Astrocyte (in vitro differentiated cells and primary cell): Measurements from ENCODE around the gene PLEKHN1. TPM values are rescaled to one million over a fixed set of nuclear protein-coding genes. Genes with fewer than 3 reads are reported as not detected.

Experiments
- DNase-seq: peaks from one replicate; pipeline ENCODE4 v3.0.0-alpha.2; 2010; ENCODE audit warnings: low read depth
- FAIRE-seq: peaks from 2 replicates; lab custom pipeline; 2011; peaks lifted over from hg19 to GRCh38; lab: Jason Lieb, UNC
- H2AFZ ChIP-seq: 2 replicates; pipeline ENCODE4 v1.6.0; 2012; ENCODE audit warnings: low read depth, low read length, inconsistent platforms
- H3K27ac ChIP-seq: 2 replicates; pipeline ENCODE4 v1.5.1; 2011; ENCODE audit warnings: low read depth, low read length, inconsistent platforms
- H3K27me3 ChIP-seq: 2 replicates; pipeline ENCODE4 v1.6.0; 2011; ENCODE audit warnings: low read length, inconsistent platforms; ENCODE audit not compliant: insufficient read depth
- H3K36me3 ChIP-seq: 2 replicates; pipeline ENCODE4 v1.5.1; 2011; ENCODE audit warnings: low read length, inconsistent platforms; ENCODE audit not compliant: insufficient read depth
- H3K4me1 ChIP-seq: 2 replicates; pipeline ENCODE4 v1.5.1; 2011; ENCODE audit warnings: low read length, inconsistent platforms; ENCODE audit not compliant: insufficient read depth
- H3K4me2 ChIP-seq: 2 replicates; pipeline ENCODE4 v1.6.0; 2012; ENCODE audit warnings: low read length, inconsistent platforms
- H3K4me3 ChIP-seq: 2 replicates; pipeline ENCODE4 v1.5.1; 2011; ENCODE audit warnings: low read depth, mild to moderate bottlenecking, low read length, inconsistent platforms; ENCODE audit not compliant: insufficient read depth
- H3K79me2 ChIP-seq: 2 replicates; pipeline ENCODE4 v1.6.0; 2012; ENCODE audit warnings: mild to moderate bottlenecking, low read length, inconsistent platforms; ENCODE audit not compliant: insufficient read depth
- H3K9ac ChIP-seq: 2 replicates; pipeline ENCODE4 v1.6.0; 2012; ENCODE audit warnings: mild to moderate bottlenecking, low read length, inconsistent platforms
- H3K9me3 ChIP-seq: 2 replicates; pipeline ENCODE4 v1.5.1; 2012; ENCODE audit warnings: low read depth, mild to moderate bottlenecking, low read length, inconsistent platforms; ENCODE audit not compliant: insufficient read depth
- H4K20me1 ChIP-seq: 2 replicates; pipeline ENCODE4 v1.6.0; 2012; ENCODE audit warnings: low read length, inconsistent platforms; ENCODE audit not compliant: insufficient read depth
- H3K27ac Mint-ChIP-seq: one replicate; pipeline ENCODE4 v1.8.0; 2021; ENCODE audit warnings: mild to moderate bottlenecking, mixed read lengths; ENCODE audit not compliant: unreplicated experiment
- H3K27me3 Mint-ChIP-seq: one replicate; pipeline ENCODE4 v1.8.0; 2021; ENCODE audit warnings: low read depth, mixed read lengths; ENCODE audit not compliant: unreplicated experiment
- H3K36me3 Mint-ChIP-seq: one replicate; pipeline ENCODE4 v1.8.0; 2021; ENCODE audit warnings: low read depth, mixed read lengths; ENCODE audit not compliant: unreplicated experiment
- H3K4me1 Mint-ChIP-seq: one replicate; pipeline ENCODE4 v1.8.0; 2021; ENCODE audit warnings: low read depth, mixed read lengths; ENCODE audit not compliant: unreplicated experiment
- H3K4me3 Mint-ChIP-seq: one replicate; pipeline ENCODE4 v1.8.0; 2021; ENCODE audit warnings: mild to moderate bottlenecking, moderate library complexity, mixed read lengths; ENCODE audit not compliant: unreplicated experiment
- H3K9me3 Mint-ChIP-seq: one replicate; pipeline ENCODE4 v1.8.0; 2021; ENCODE audit warnings: mild to moderate bottlenecking, mixed read lengths; ENCODE audit not compliant: unreplicated experiment
- CTCF ChIP-seq: IDR thresholded peaks from 2 replicates; pipeline ENCODE4 v1.5.1; 2011; ENCODE audit warnings: low read depth, mild to moderate bottlenecking, inconsistent platforms, low read length, moderate library complexity; ENCODE audit not compliant: insufficient read depth
- EZH2 ChIP-seq: IDR thresholded peaks from 2 replicates; pipeline ENCODE4 v1.6.1; 2012; ENCODE audit warnings: mild to moderate bottlenecking, low read length, inconsistent platforms; ENCODE audit not compliant: insufficient read depth
- total RNA-seq: library from RNA; stranded (reverse); gene quantifications from 2 replicates; pipeline ENCODE4 v1.2.1, GENCODE V29; 2021

PLEKHN1 gene
- total RNA-seq, 1 donor from 2014 or later: 2.4 TPM

- Histone ChIP-seq H3K4me2 (no peak overlapping the region), H3K4me1 (peaks cover 3% of the 10 kb centered on the region), H2AFZ (no peak overlapping the region), H3K27ac (no peak overlapping the region), H3K27me3 (peaks cover 13% of the 10 kb centered on the region), H3K79me2 (no peaks in the 10 kb centered on the region), H4K20me1 (peaks cover 31% of the 10 kb centered on the region), H3K4me3 (no peak overlapping the region), H3K9me3 (no peaks in the 10 kb centered on the region), H3K36me3 (no peaks in the 10 kb centered on the region), H3K9ac (no peak overlapping the region)
- Mint-ChIP-seq H3K27me3 (peaks cover 52% of the 10 kb centered on the region), H3K27ac (no peak overlapping the region), H3K4me3 (no peak overlapping the region), H3K4me1 (peaks cover 7% of the 10 kb centered on the region), H3K9me3 (peaks cover 2% of the 10 kb centered on the region), H3K36me3 (no peaks in the 10 kb centered on the region)
- DNase-seq (no peak), FAIRE-seq (no peak)
- no peak for TF ChIP-seq CTCF
- TF ChIP-seq EZH2: no peak
Measured at GRCh38 chr1:932173-932510, 34.1 kb upstream of the PLEKHN1 start.

- H3K36me3 Mint-ChIP-seq: no peaks in the 10 kb centered on the region
- H3K27me3 Mint-ChIP-seq: peaks cover 49% of the 10 kb centered on the region
- Histone ChIP-seq H3K4me2 (no peak overlapping the region), H3K9ac (no peak overlapping the region), H3K36me3 (no peaks in the 10 kb centered on the region), H3K9me3 (no peaks in the 10 kb centered on the region), H3K27ac (no peak overlapping the region), H3K27me3 (peaks cover 9% of the 10 kb centered on the region), H4K20me1 (peaks cover 23% of the 10 kb centered on the region), H3K4me3 (no peak overlapping the region), H3K79me2 (no peaks in the 10 kb centered on the region), H2AFZ (no peak overlapping the region), H3K4me1 (peaks cover 3% of the 10 kb centered on the region)
- FAIRE-seq (no peak), DNase-seq (no peak)
- peaks cover 2% of the 10 kb centered on the region for H3K9me3 Mint-ChIP-seq
- TF ChIP-seq CTCF (no peak), EZH2 (no peak)
- peaks cover 7% of the 10 kb centered on the region for H3K4me1 Mint-ChIP-seq
- no peak overlapping the region for H3K4me3 Mint-ChIP-seq
- no peak overlapping the region for H3K27ac Mint-ChIP-seq
Measured at GRCh38 chr1:932776-933602, 33.3 kb upstream of the PLEKHN1 start.

- no peaks in the 10 kb centered on the region for H3K36me3 Mint-ChIP-seq
- H3K79me2 ChIP-seq: no peaks in the 10 kb centered on the region
- H3K4me2 ChIP-seq: no peak overlapping the region
- DNase-seq (no peak), FAIRE-seq (no peak)
- no peaks in the 10 kb centered on the region for H3K9me3 ChIP-seq
- TF ChIP-seq EZH2 (no peak), CTCF (no peak)
- H3K4me1 ChIP-seq: peaks cover 4% of the 10 kb centered on the region
- no peak overlapping the region for H3K4me3 Mint-ChIP-seq
- H3K36me3 ChIP-seq: no peaks in the 10 kb centered on the region
- no peak overlapping the region for H3K9ac ChIP-seq
- peaks cover 9% of the 10 kb centered on the region for H3K27me3 ChIP-seq
- no peak overlapping the region for H3K4me3 ChIP-seq
- no peak overlapping the region for H3K27ac ChIP-seq
- no peak overlapping the region for H3K27ac Mint-ChIP-seq
- peaks cover 23% of the 10 kb centered on the region for H4K20me1 ChIP-seq
- H3K27me3 Mint-ChIP-seq: peaks cover 50% of the 10 kb centered on the region
- H2AFZ ChIP-seq: no peak overlapping the region
- H3K9me3 Mint-ChIP-seq: peaks cover 2% of the 10 kb centered on the region
- H3K4me1 Mint-ChIP-seq: peaks cover 7% of the 10 kb centered on the region
Measured at GRCh38 chr1:933603-933940, 32.7 kb upstream of the PLEKHN1 start.
